ENCODE measurements around the gene TNFRSF6B. TPM values are rescaled to one million over a fixed set of nuclear protein-coding genes. Genes with fewer than 3 reads are reported as not detected.

TNFRSF6B gene
- polyA plus RNA-seq, 1 of the 3 experiments (the other 2 are of a cell fraction): 9.4 TPM

- peaks cover 18% of the 10 kb centered on the region for H3K79me2 ChIP-seq (ENCODE audit: insufficient read depth)
- peak overlapping the region; percentile 81 to 95 for H3K4me3 ChIP-seq (ENCODE audit: low read depth in 2 of 2, low read length in 1 of 2)
- H3K27me3 ChIP-seq (ENCODE audit: insufficient read depth): no peaks in the 10 kb centered on the region
- TF ChIP-seq JUND (IDR thresholded peaks at IDR 0.05) (no peak), POLR2AphosphoS5 (IDR thresholded peaks at IDR 0.05; ENCODE audit: low read depth, low read length) (no peak), GABPA (IDR thresholded peaks at IDR 0.05; ENCODE audit: low read depth) (no peak), MEF2A (IDR thresholded peaks at IDR 0.05; ENCODE audit: borderline replicate concordance, low read depth) (no peak), NRF1 (IDR thresholded peaks at IDR 0.05; ENCODE audit: low read depth, low read length) (no peak), USF2 (IDR thresholded peaks at IDR 0.05; ENCODE audit: borderline replicate concordance, low read depth, low read length) (no peak), EZH2phosphoT487 (IDR thresholded peaks at IDR 0.05; ENCODE audit: borderline replicate concordance, low read depth) (no peak), FOSL2 (IDR thresholded peaks at IDR 0.05; ENCODE audit: borderline replicate concordance, low read depth) (no peak), USF1 (IDR thresholded peaks at IDR 0.05; ENCODE audit: borderline replicate concordance, low read depth) (no peak), TEAD4 (IDR thresholded peaks at IDR 0.05; ENCODE audit: borderline replicate concordance, insufficient read depth) (no peak)
- H2AFZ ChIP-seq (ENCODE audit: low read depth): no peak overlapping the region
- H3K9ac ChIP-seq: peak overlapping the region; percentile 92
- peak overlapping the region; percentile 98 for H3K4me2 ChIP-seq
- CTCF ChIA-PET: interaction anchor here (0.7 to 1.7 kb wide), 8 partner anchors 10 to 232 kb away, joined by 3 to 9 read pairs (median 4); no protein-coding TSS in a partner anchor
- no peaks in the 10 kb centered on the region for H3K9me2 ChIP-seq
- peaks cover 17% of the 10 kb centered on the region for H3F3A ChIP-seq (replicated peaks; ENCODE audit: insufficient read depth)
- POLR2A ChIA-PET: interaction anchor here (0.8 to 1.9 kb wide), 5 partner anchors 8 to 124 kb away, joined by 3 to 7 read pairs (median 5); partner anchors contain the start of genes ARFRP1, RTEL1, TPD52L2 and ZGPAT
- peaks cover 15 to 26% of the 10 kb centered on the region in 2 experiments for H3K36me3 ChIP-seq (replicated peaks in 1 of 2; ENCODE audit: control insufficient read depth in 1 of 2, insufficient read depth in 2 of 2, low read length in 1 of 2)
- peaks cover 16% of the 10 kb centered on the region for H4K20me1 ChIP-seq (ENCODE audit: insufficient read depth)
- H3K9me3 ChIP-seq: no peaks in the 10 kb centered on the region
- H3K27ac ChIP-seq (ENCODE audit: low read depth in 2 of 2, low read length in 1 of 2): peak overlapping the region; percentile 72 to 96; a peak in 3 of 4 replicates
- peaks cover 0 to 14% of the 10 kb centered on the region in 2 experiments; a peak in 1 of 4 replicates for H3K4me1 ChIP-seq (ENCODE audit: control insufficient read depth in 1 of 2, insufficient read depth in 2 of 2, low read depth in 1 of 2, low read length in 1 of 2)
- no peak for DNase-seq
- WGBS (ENCODE audit: low lambda C conversion rate): 61% methylated on average over 3 of the region's 6 CpGs
These were observed 44.9 kb downstream of the TNFRSF6B start for GRCh38 chr20:63741354-63741675.

GRCh38 chr20:63741676-63742380 lies 45.4 kb downstream of the TNFRSF6B start:
- Histone ChIP-seq H3K27ac (ENCODE audit: low read depth in 2 of 2, low read length in 1 of 2) (peak overlapping the region; percentile 72 to 96; a peak in 3 of 4 replicates), H3K9me3 (no peaks in the 10 kb centered on the region), H4K20me1 (ENCODE audit: insufficient read depth) (peaks cover 16% of the 10 kb centered on the region), H3K79me2 (ENCODE audit: insufficient read depth) (peaks cover 18% of the 10 kb centered on the region), H3K9ac (peak overlapping the region; percentile 92; the same call in 1 of the 2 replicates), H3K9me2 (no peaks in the 10 kb centered on the region), H3K4me1 (ENCODE audit: control insufficient read depth in 1 of 2, insufficient read depth in 2 of 2, low read depth in 1 of 2, low read length in 1 of 2) (peaks cover 0 to 14% of the 10 kb centered on the region in 2 experiments; a peak in 1 of 4 replicates), H3K4me2 (peak overlapping the region; percentile 98), H3K4me3 (ENCODE audit: low read depth in 2 of 2, low read length in 1 of 2) (peak overlapping the region; percentile 81 to 95), H3K27me3 (ENCODE audit: insufficient read depth) (no peaks in the 10 kb centered on the region), H2AFZ (ENCODE audit: low read depth) (no peak overlapping the region), H3K36me3 (replicated peaks in 1 of 2; ENCODE audit: control insufficient read depth in 1 of 2, insufficient read depth in 2 of 2, low read length in 1 of 2) (peaks cover 15 to 26% of the 10 kb centered on the region in 2 experiments), H3F3A (replicated peaks; ENCODE audit: insufficient read depth) (peaks cover 17% of the 10 kb centered on the region)
- CTCF ChIA-PET: interaction anchor here (0.7 to 1.7 kb wide), 8 partner anchors 10 to 232 kb away, joined by 3 to 9 read pairs (median 4); no protein-coding TSS in a partner anchor
- DNase-seq: no peak
- POLR2A ChIA-PET: interaction anchor here (0.8 to 1.9 kb wide), 5 partner anchors 8 to 215 kb away, joined by 3 to 7 read pairs (median 5); partner anchors contain the start of genes ARFRP1, RTEL1, TPD52L2 and ZGPAT
- WGBS (ENCODE audit: low lambda C conversion rate): 81% methylated on average over 18 of the region's 30 CpGs
- TF ChIP-seq RFX5 (IDR thresholded peaks at IDR 0.05; ENCODE audit: low read length): no peak
- TF ChIP-seq USF1 (IDR thresholded peaks at IDR 0.05; ENCODE audit: borderline replicate concordance, low read depth): no peak
- no peak for TF ChIP-seq PBX3 (IDR thresholded peaks at IDR 0.05)
- TF ChIP-seq NRF1 (IDR thresholded peaks at IDR 0.05; ENCODE audit: low read depth, low read length): no peak
- no peak for TF ChIP-seq FOXJ3 (CRISPR knock-in tag; IDR thresholded peaks at IDR 0.05)
- TF ChIP-seq ELF1 (IDR thresholded peaks at IDR 0.05): no peak
- TF ChIP-seq GABPA (IDR thresholded peaks at IDR 0.05; ENCODE audit: low read depth): no peak
- no peak for TF ChIP-seq POLR2AphosphoS5 (IDR thresholded peaks at IDR 0.05; ENCODE audit: low read depth, low read length)
- no peak for TF ChIP-seq ZBTB33 (IDR thresholded peaks at IDR 0.05; ENCODE audit: borderline replicate concordance, low read depth)
- TF ChIP-seq FOXM1 (IDR thresholded peaks at IDR 0.05; ENCODE audit: low read depth): no peak

Measured in SK-N-SH (cell line).